Psoas muscle (tissue), 8 donors: ENCODE results near the gene DOLK. TPM values are rescaled to one million over a fixed set of nuclear protein-coding genes. Genes with fewer than 3 reads are reported as not detected.
"Not testable (repeated sequence)": the region's sequence is repeated elsewhere in the genome, so short reads cannot be mapped to it uniquely, and the experiment has no call there.

ENCODE experiments used
- ATAC-seq, 4 donors: fragments of 200-7000 bp; cut with Tn5 transposase; one replicate each; pipeline ENCODE4 v1.9.1; 2020; ENCODE audit warnings: moderate library complexity in 3 of 4, mild to moderate bottlenecking in 2 of 4
- DNase-seq, 2 donors: peaks; one replicate each; pipeline ENCODE4 v3.0.0-alpha.2; 2020
- H3K27ac ChIP-seq: fragments of 200-600 bp; one replicate; pipeline ENCODE4 v1.8.0; 2022
- H3K27me3 ChIP-seq, 3 donors: fragments of 200-600 bp in 1 of 3; one replicate each; pipeline versions ENCODE4 v1.6.1 to v1.8.0; 2013 to 2022; ENCODE audit warnings: low read length in 2 of 3, mild to moderate bottlenecking in 2 of 3, moderate library complexity in 1 of 3; ENCODE audit not compliant: insufficient read depth in 3 of 3
- H3K36me3 ChIP-seq, 2 donors: fragments of 200-600 bp in 1 of 2; one replicate each; pipeline versions ENCODE4 v1.6.1 to v1.8.0; 2013 to 2022; ENCODE audit warnings: low read depth in 1 of 2, mild to moderate bottlenecking in 1 of 2, moderate library complexity in 1 of 2; ENCODE audit not compliant: insufficient read depth in 1 of 2
- H3K4me1 ChIP-seq: fragments of 200-600 bp; one replicate; pipeline ENCODE4 v1.8.0; 2022
- H3K4me3 ChIP-seq: fragments of 200-600 bp; one replicate; pipeline ENCODE4 v1.8.0; 2022; ENCODE audit warnings: mild to moderate bottlenecking
- H3K9me3 ChIP-seq: fragments of 200-600 bp; one replicate; pipeline ENCODE4 v1.8.0; 2022
- CTCF ChIP-seq: fragments of 200-600 bp; IDR thresholded peaks from one replicate; pipeline ENCODE4 v1.8.0; 2022; ENCODE audit warnings: antibody characterized with exemption
- WGBS, 3 donors: extraction: QIAGEN DNeasy Blood & Tissue Kit; methylation state at CpG; one replicate each; pipeline versions ENCODE4 v1.1.6 to v1.1.7; 2013; 5-methylcytosine and 5-hydroxymethylcytosine counted together
- intact Hi-C, 2 donors: fragments of 100-400 bp; cut with DNase I; formaldehyde crosslinking; loops; one replicate each; pipeline versions ENCODE4 v1.11.0 to v1.14.2; 2022
- polyA plus RNA-seq, 3 donors: library from polyadenylated mRNA; stranded (reverse); fragments of 200-250 nt; gene quantifications; one replicate each; pipeline ENCODE4 v1.2.3, GENCODE V29; 2013
- total RNA-seq, 4 donors: library from RNA; stranded (reverse); fragmentation: NEBNext Ultra II Directional in 2 of 4; extraction: Animal tissue kit (Norgen Biotek cat#: 25700) in 2 of 4; gene quantifications; one replicate each; pipeline versions ENCODE4 v1.2.1 to v1.2.4, GENCODE V29; 2021 to 2023
- donor health status: healthy with polysubstance abuse.
- donor health status: DM: no; HTN: no; CAD: no; lungs with moderate emphysema.
- donor health status: Bipolar disorder and iron deficiency.
- donor health status: healthy.
- donor health status: DM: yes; HTN: yes; CAD: no.
- donor health status: DM: no; HTN: no; CAD: no.
- donor health status: DM: no; HTN: no; CAD: no.
- donor health status: DM: yes; HTN: yes; CAD: no.

DOLK gene
- total and polyA plus RNA-seq, 7 donors = 4.5 to 14.0 (median 7.5) TPM

GRCh38 chr9:128947277-128947526 lies 201 bp downstream of the DOLK start:
- Histone ChIP-seq H3K27me3 (no peaks in the 10 kb centered on the region), H3K4me1 (peaks cover 8% of the 10 kb centered on the region), H3K4me3 (peak overlapping the region; percentile 99), H3K36me3 (peaks cover 0 to 50% of the 10 kb centered on the region in 2 donors), H3K9me3 (no peaks in the 10 kb centered on the region), H3K27ac (peak overlapping the region; percentile 93)
- no peak for DNase-seq
- no peak for ATAC-seq
- 0 to 2% (median 0%) methylated on average over 19 to 20 of the region's 20 CpGs for WGBS, 3 donors
- intact Hi-C loops = loop anchor here in 1 of 2 donors (1.0 to 10.0 kb wide), 3 partner anchors 30 to 222 kb away; partner anchors contain the start of genes SH3GLB2 and ZDHHC12
- TF ChIP-seq CTCF = no peak

GRCh38 chr9:128946571-128947276 lies 679 bp downstream of the DOLK start:
- H3K4me1 ChIP-seq = peaks cover 8% of the 10 kb centered on the region
- no peaks in the 10 kb centered on the region for H3K9me3 ChIP-seq
- intact Hi-C loops = loop anchor here in 1 of 2 donors (1.0 to 10.0 kb wide), 3 partner anchors 29 to 222 kb away; partner anchors contain the start of genes SH3GLB2 and ZDHHC12
- 16 to 24% (median 17%) methylated on average over 30 of the region's 30 CpGs for WGBS, 3 donors
- no peak for TF ChIP-seq CTCF
- no peaks in the 10 kb centered on the region for H3K27me3 ChIP-seq
- H3K36me3 ChIP-seq = peaks cover 0 to 50% of the 10 kb centered on the region in 2 donors
- DNase-seq (peak; percentile 38 to 64), ATAC-seq (peak in 3 of 4 donors; percentile 33 to 45 (median 35))
- H3K27ac ChIP-seq = peak overlapping the region; percentile 93
- H3K4me3 ChIP-seq = peak overlapping the region; percentile 99

- DNase-seq = peak in 1 of 2 donors; percentile 28
- WGBS, 3 donors = 94 to 97% (median 96%) methylated on average over 19 of the region's 19 CpGs
- Histone ChIP-seq H3K36me3 (peaks cover 0 to 44% of the 10 kb centered on the region in 2 donors), H3K4me1 (peaks cover 8% of the 10 kb centered on the region), H3K4me3 (peak overlapping the region; percentile 99), H3K27me3 (no peaks in the 10 kb centered on the region), H3K9me3 (no peaks in the 10 kb centered on the region), H3K27ac (no peak overlapping the region)
- no peak for ATAC-seq
- intact Hi-C loops = loop anchor here in 1 of 2 donors (5.0 to 10.0 kb wide), 2 partner anchors 81 to 221 kb away; partner anchors contain the start of genes SH3GLB2 and ZDHHC12
- no peak for TF ChIP-seq CTCF
Measured at GRCh38 chr9:128945798-128946501, 1.5 kb downstream of the DOLK start.

GRCh38 chr9:128944966-128945365 lies 2.4 kb downstream of the DOLK start:
- H3K27me3 ChIP-seq, H3K9me3 ChIP-seq, H3K27ac ChIP-seq, H3K4me3 ChIP-seq, ATAC-seq, H3K4me1 ChIP-seq: not testable (repeated sequence)
- intact Hi-C loops = loop anchor here in 1 of 2 donors (5.0 to 10.0 kb wide), 2 partner anchors 82 to 220 kb away; partner anchors contain the start of genes SH3GLB2 and ZDHHC12
- WGBS, 3 donors = 87 to 91% (median 88%) methylated on average over 7 of the region's 7 CpGs
- DNase-seq = peak in 1 of 2 donors; percentile 9
- peaks cover 0 to 34% of the 10 kb centered on the region in 2 donors for H3K36me3 ChIP-seq
